ENCODE data around the gene TRPC3. TPM values are rescaled to one million over a fixed set of nuclear protein-coding genes. Genes with fewer than 3 reads are reported as not detected.

TRPC3 gene
- total and polyA plus RNA-seq, 4 donors = 0.06 to 0.33 (median 0.09) TPM

DNA sequence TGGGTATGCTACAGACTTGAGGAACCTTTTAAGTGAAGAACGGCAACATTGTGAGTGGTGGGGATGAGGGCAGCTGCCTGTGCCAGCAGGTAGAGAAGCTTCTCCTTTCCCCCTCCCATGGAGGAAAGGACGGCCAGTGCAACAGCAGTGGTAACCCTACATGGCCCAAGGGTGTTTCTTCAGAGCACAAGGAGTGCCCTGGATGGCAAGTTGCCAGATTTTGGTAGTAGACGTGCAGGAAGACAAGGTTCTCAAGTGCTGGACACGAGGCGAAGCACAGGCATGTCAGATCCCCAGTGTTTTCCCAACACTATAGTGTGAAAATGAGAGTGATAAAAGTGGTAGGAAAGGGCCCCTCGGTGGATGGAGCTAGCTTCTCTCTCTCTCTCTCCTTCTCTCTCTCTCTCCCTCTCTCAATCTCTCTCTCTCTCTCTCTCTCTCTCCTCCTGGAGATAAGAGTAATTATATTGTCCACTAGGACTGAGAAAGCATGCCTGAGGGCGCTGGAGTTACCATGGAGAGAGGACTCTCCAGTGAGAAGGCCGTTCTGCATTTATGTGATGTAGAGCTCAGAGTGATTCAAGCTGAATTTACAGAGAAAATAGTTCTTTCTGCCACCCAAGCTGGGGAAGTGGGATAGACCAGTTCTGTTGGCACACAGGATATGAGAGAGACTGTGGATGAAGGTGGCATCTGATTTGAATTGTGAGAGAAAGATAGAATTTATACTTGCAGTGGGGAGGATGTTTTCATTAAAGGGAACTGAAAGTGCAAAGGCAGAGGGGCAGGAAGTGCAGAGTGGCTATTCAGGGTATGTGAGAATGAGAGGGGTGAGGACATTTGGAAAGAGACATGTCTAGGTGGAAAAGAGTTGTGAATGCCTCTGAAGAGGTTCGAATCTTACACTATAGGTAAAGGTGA, 25.7 kb upstream of the TRPC3 start:
- Histone ChIP-seq H3K36me3 (ENCODE audit: control insufficient read depth in 4 of 4, insufficient read depth in 3 of 4, low read depth in 1 of 4, low read length in 3 of 4) (no peaks in the 10 kb centered on the region), H3K4me3 (ENCODE audit: low read depth in 1 of 3, low read length in 3 of 3) (no peak overlapping the region), H3K27me3 (ENCODE audit: control insufficient read depth in 4 of 4, insufficient read depth in 4 of 4, low read length in 3 of 4) (peaks cover 0 to 6% (median 0%) of the 10 kb centered on the region in 4 donors), H3K9ac (ENCODE audit: low read depth in 1 of 2, low read length in 2 of 2) (no peak overlapping the region), H3K27ac (ENCODE audit: low read depth in 1 of 2, low read length in 2 of 2) (no peak overlapping the region), H3K9me3 (ENCODE audit: control insufficient read depth in 4 of 4, low read length in 3 of 4) (no peaks in the 10 kb centered on the region), H3K4me1 (ENCODE audit: control insufficient read depth in 4 of 4, insufficient read depth in 4 of 4, low read length in 3 of 4) (no peaks in the 10 kb centered on the region)
- WGBS = 60% methylated on average over 9 of the region's 9 CpGs
- DNase-seq (ENCODE audit: low spot score) = no peak
- TF ChIP-seq FOXA1 (IDR thresholded peaks at IDR 0.05) (no peak), TAF1 (conservative IDR thresholded peaks at IDR 0.05) (no peak), JUND (IDR thresholded peaks at IDR 0.05) (no peak), YY1 (IDR thresholded peaks at IDR 0.05) (no peak)
- TF ChIP-seq, protein P1, sequence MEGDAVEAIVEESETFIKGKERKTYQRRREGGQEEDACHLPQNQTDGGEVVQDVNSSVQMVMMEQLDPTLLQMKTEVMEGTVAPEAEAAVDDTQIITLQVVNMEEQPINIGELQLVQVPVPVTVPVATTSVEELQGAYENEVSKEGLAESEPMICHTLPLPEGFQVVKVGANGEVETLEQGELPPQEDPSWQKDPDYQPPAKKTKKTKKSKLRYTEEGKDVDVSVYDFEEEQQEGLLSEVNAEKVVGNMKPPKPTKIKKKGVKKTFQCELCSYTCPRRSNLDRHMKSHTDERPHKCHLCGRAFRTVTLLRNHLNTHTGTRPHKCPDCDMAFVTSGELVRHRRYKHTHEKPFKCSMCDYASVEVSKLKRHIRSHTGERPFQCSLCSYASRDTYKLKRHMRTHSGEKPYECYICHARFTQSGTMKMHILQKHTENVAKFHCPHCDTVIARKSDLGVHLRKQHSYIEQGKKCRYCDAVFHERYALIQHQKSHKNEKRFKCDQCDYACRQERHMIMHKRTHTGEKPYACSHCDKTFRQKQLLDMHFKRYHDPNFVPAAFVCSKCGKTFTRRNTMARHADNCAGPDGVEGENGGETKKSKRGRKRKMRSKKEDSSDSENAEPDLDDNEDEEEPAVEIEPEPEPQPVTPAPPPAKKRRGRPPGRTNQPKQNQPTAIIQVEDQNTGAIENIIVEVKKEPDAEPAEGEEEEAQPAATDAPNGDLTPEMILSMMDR (IDR thresholded peaks at IDR 0.05; ENCODE audit: low read depth, low read length, missing input control) = no peak

DNA sequence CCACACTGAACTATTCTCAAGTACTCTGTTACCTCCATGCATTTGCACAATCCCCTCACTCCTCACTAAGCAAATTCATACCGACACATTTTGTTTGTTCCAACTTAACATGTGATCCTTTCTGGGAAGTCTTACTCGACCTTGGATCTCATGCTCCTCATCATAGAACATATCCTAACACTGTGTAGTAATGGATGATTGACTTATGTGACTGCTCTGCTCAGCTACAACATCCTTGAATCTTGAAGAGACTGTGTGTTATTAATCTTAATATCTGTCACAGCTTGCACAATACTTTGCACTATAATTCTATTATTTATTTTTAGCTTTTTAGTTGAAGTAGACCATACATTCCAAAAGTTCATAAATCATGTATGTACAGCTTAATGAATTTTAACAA, 23.9 kb upstream of the TRPC3 start:
- 54% methylated on average over 2 of the region's 2 CpGs for WGBS
- Histone ChIP-seq H3K27ac (ENCODE audit: low read depth in 1 of 2, low read length in 2 of 2) (no peak overlapping the region), H3K4me1 (ENCODE audit: control insufficient read depth in 4 of 4, insufficient read depth in 4 of 4, low read length in 3 of 4) (no peaks in the 10 kb centered on the region), H3K36me3 (ENCODE audit: control insufficient read depth in 4 of 4, insufficient read depth in 3 of 4, low read depth in 1 of 4, low read length in 3 of 4) (no peaks in the 10 kb centered on the region), H3K9ac (ENCODE audit: low read depth in 1 of 2, low read length in 2 of 2) (no peak overlapping the region), H3K9me3 (ENCODE audit: control insufficient read depth in 4 of 4, low read length in 3 of 4) (no peaks in the 10 kb centered on the region), H3K4me3 (ENCODE audit: low read depth in 1 of 3, low read length in 3 of 3) (no peak overlapping the region), H3K27me3 (ENCODE audit: control insufficient read depth in 4 of 4, insufficient read depth in 4 of 4, low read length in 3 of 4) (peaks cover 0 to 6% (median 0%) of the 10 kb centered on the region in 4 donors)
- DNase-seq (ENCODE audit: low spot score) = no peak
- TF ChIP-seq NR2F2 (IDR thresholded peaks at IDR 0.05) (no peak), FOXA1 (IDR thresholded peaks at IDR 0.05) (no peak), HNF4G (IDR thresholded peaks at IDR 0.05) (no peak), SP1 (IDR thresholded peaks at IDR 0.05) (no peak), RXRA (IDR thresholded peaks at IDR 0.05) (no peak), RAD21 (IDR thresholded peaks at IDR 0.05) (no peak), HNF4A (conservative IDR thresholded peaks at IDR 0.05) (no peak), TAF1 (conservative IDR thresholded peaks at IDR 0.05) (no peak), JUND (IDR thresholded peaks at IDR 0.05) (no peak), EGR1 (IDR thresholded peaks at IDR 0.05; ENCODE audit: low read depth in 2 of 2) (no peak), FOXA2 (IDR thresholded peaks at IDR 0.05) (no peak), YY1 (IDR thresholded peaks at IDR 0.05) (no peak), GABPA (IDR thresholded peaks at IDR 0.05 in 1 of 2, conservative IDR thresholded peaks at IDR 0.05 in 1 of 2) (no peak)
- TF ChIP-seq, protein P1 (IDR thresholded peaks at IDR 0.05; ENCODE audit: low read depth, low read length, missing input control) = no peak
- TF ChIP-seq, protein P2, sequence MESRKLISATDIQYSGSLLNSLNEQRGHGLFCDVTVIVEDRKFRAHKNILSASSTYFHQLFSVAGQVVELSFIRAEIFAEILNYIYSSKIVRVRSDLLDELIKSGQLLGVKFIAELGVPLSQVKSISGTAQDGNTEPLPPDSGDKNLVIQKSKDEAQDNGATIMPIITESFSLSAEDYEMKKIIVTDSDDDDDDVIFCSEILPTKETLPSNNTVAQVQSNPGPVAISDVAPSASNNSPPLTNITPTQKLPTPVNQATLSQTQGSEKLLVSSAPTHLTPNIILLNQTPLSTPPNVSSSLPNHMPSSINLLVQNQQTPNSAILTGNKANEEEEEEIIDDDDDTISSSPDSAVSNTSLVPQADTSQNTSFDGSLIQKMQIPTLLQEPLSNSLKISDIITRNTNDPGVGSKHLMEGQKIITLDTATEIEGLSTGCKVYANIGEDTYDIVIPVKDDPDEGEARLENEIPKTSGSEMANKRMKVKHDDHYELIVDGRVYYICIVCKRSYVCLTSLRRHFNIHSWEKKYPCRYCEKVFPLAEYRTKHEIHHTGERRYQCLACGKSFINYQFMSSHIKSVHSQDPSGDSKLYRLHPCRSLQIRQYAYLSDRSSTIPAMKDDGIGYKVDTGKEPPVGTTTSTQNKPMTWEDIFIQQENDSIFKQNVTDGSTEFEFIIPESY (IDR thresholded peaks at IDR 0.05) = no peak
- TF ChIP-seq, protein P3, sequence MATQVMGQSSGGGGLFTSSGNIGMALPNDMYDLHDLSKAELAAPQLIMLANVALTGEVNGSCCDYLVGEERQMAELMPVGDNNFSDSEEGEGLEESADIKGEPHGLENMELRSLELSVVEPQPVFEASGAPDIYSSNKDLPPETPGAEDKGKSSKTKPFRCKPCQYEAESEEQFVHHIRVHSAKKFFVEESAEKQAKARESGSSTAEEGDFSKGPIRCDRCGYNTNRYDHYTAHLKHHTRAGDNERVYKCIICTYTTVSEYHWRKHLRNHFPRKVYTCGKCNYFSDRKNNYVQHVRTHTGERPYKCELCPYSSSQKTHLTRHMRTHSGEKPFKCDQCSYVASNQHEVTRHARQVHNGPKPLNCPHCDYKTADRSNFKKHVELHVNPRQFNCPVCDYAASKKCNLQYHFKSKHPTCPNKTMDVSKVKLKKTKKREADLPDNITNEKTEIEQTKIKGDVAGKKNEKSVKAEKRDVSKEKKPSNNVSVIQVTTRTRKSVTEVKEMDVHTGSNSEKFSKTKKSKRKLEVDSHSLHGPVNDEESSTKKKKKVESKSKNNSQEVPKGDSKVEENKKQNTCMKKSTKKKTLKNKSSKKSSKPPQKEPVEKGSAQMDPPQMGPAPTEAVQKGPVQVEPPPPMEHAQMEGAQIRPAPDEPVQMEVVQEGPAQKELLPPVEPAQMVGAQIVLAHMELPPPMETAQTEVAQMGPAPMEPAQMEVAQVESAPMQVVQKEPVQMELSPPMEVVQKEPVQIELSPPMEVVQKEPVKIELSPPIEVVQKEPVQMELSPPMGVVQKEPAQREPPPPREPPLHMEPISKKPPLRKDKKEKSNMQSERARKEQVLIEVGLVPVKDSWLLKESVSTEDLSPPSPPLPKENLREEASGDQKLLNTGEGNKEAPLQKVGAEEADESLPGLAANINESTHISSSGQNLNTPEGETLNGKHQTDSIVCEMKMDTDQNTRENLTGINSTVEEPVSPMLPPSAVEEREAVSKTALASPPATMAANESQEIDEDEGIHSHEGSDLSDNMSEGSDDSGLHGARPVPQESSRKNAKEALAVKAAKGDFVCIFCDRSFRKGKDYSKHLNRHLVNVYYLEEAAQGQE (IDR thresholded peaks at IDR 0.05) = no peak
- TF ChIP-seq, protein P4, sequence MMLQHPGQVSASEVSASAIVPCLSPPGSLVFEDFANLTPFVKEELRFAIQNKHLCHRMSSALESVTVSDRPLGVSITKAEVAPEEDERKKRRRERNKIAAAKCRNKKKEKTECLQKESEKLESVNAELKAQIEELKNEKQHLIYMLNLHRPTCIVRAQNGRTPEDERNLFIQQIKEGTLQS (IDR thresholded peaks at IDR 0.05) = no peak
- TF ChIP-seq, protein P5, sequence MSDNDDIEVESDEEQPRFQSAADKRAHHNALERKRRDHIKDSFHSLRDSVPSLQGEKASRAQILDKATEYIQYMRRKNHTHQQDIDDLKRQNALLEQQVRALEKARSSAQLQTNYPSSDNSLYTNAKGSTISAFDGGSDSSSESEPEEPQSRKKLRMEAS (IDR thresholded peaks at IDR 0.05) = no peak

Measured in liver (tissue), 9 donors.